GM23248 (cell line): ENCODE measurements around the gene ERC1. TPM values are rescaled to one million over a fixed set of nuclear protein-coding genes. Genes with fewer than 3 reads are reported as not detected.
A peak's percentile ranks its signal among the peaks of the same experiment; 100 is the strongest.

ENCODE experiments used
- DNase-seq: peaks from one replicate; pipeline ENCODE4 v3.0.0-alpha.2; 2015
- H2AFZ ChIP-seq: fragments of 200-600 bp; sonication (generic); 2 replicates; pipeline ENCODE4 v1.6.1; 2016; ENCODE audit warnings: antibody characterized with exemption
- H3F3A ChIP-seq: fragments of 200-600 bp; sonication (generic); 2 replicates; pipeline ENCODE4 v1.6.1; 2016; ENCODE audit warnings: mild to moderate bottlenecking, antibody characterized with exemption, mixed run types; ENCODE audit not compliant: insufficient read depth
- H3K27ac ChIP-seq: fragments of 200-600 bp; sonication (generic); 2 replicates; pipeline ENCODE4 v1.5.1; 2016; ENCODE audit warnings: mild to moderate bottlenecking
- H3K27me3 ChIP-seq: fragments of 200-600 bp; sonication (generic); replicated peaks from 2 replicates; pipeline ENCODE4 v1.6.1; 2016; ENCODE audit warnings: mild to moderate bottlenecking; ENCODE audit not compliant: insufficient read depth
- H3K36me3 ChIP-seq: fragments of 200-600 bp; sonication (generic); 2 replicates; pipeline ENCODE4 v1.6.1; 2016; ENCODE audit warnings: low read depth, mild to moderate bottlenecking
- H3K4me1 ChIP-seq: fragments of 200-600 bp; sonication (generic); 2 replicates; pipeline ENCODE4 v1.6.1; 2016; ENCODE audit warnings: mild to moderate bottlenecking; ENCODE audit not compliant: insufficient read depth
- H3K4me2 ChIP-seq: fragments of 200-600 bp; sonication (generic); one replicate; pipeline ENCODE4 v1.6.1; 2016; ENCODE audit warnings: mild to moderate bottlenecking; ENCODE audit not compliant: unreplicated experiment
- H3K4me3 ChIP-seq: fragments of 200-600 bp; sonication (generic); 2 replicates; pipeline ENCODE4 v1.5.1; 2016; ENCODE audit warnings: mild to moderate bottlenecking
- H3K79me2 ChIP-seq: fragments of 200-600 bp; sonication (generic); 2 replicates; pipeline ENCODE4 v1.6.1; 2016; ENCODE audit warnings: mild to moderate bottlenecking; ENCODE audit not compliant: insufficient read depth
- H3K9ac ChIP-seq: fragments of 200-600 bp; sonication (generic); 2 replicates; pipeline ENCODE4 v1.6.1; 2016; ENCODE audit warnings: mild to moderate bottlenecking
- H3K9me2 ChIP-seq: fragments of 200-600 bp; sonication (generic); 2 replicates; pipeline ENCODE4 v1.6.1; 2016; ENCODE audit warnings: mixed run types, mild to moderate bottlenecking, moderate library complexity; ENCODE audit not compliant: insufficient read depth
- H3K9me3 ChIP-seq: fragments of 200-600 bp; sonication (generic); one replicate; pipeline ENCODE4 v1.6.1; 2017; ENCODE audit warnings: low read depth
- H4K20me1 ChIP-seq: fragments of 200-600 bp; sonication (generic); 2 replicates; pipeline ENCODE4 v1.6.0; 2016; ENCODE audit not compliant: insufficient read depth
- EZH2 ChIP-seq: fragments of 200-600 bp; sonication (generic); IDR thresholded peaks from 2 replicates; pipeline ENCODE4 v1.6.1; 2018; ENCODE audit warnings: antibody characterized with exemption, mild to moderate bottlenecking; ENCODE audit not compliant: insufficient read depth, poor library complexity, severe bottlenecking
- EZH2phosphoT487 ChIP-seq: fragments of 200-600 bp; sonication (generic); IDR thresholded peaks from 2 replicates; pipeline ENCODE4 v1.6.1; 2018; ENCODE audit warnings: antibody characterized with exemption, moderate library complexity, mild to moderate bottlenecking, low read depth; ENCODE audit not compliant: insufficient read depth
- whole genome bisulfite sequencing, 2 experiments: methylation state at CpG; one replicate each; pipeline ENCODE4 v1.1.6; 2015 to 2017; ENCODE audit warnings: low lambda C conversion rate in 2 of 2, low coverage in 1 of 2; ENCODE audit errors: missing lambda C conversion rate in 2 of 2; 5-methylcytosine and 5-hydroxymethylcytosine counted together
- in situ Hi-C: fragments of 300-500 bp; cut with MboI; formaldehyde crosslinking; loops from 2 replicates; pipeline ENCODE4 v1.15.0; 2020
- polyA plus RNA-seq: library from polyadenylated mRNA; unstranded; fragments of >200 nt; fragmentation: Nextera tagmentation; extraction: Ambion mirVana; gene quantifications from 2 replicates; pipeline ENCODE4 v1.2.1, GENCODE V29; 2016
- total RNA-seq: library from RNA; depleted of rRNA; stranded (reverse); fragments of >200 nt; shearing (Covaris generic); gene quantifications from 2 replicates; pipeline ENCODE4 v1.2.3, GENCODE V29; 2014

Gene ERC1
- total and polyA plus RNA-seq, 2 experiments from 2014 or later: 21.5 to 23.3 TPM

DNA sequence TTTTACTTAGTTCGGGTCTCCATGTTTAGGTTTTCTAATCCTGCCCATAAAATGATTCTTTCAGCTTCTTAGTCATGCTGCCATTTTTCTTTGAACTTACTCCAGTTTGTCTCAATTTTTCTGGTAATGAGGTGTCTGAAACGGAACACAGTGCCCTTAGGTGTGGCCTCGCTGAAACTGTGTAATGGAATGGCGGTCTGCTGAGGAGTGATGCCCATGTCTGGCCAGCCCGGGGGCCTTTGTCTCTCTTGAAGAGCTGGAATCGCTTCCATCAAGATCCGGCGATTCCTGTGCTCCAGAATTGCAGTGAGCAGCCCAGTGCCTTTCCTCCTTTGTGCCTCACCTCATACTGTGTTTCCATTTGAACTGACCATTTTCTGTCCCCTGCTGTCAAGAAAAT is 490.9 kb downstream of the ERC1 start:
- H3F3A ChIP-seq: no peaks in the 10 kb centered on the region
- no peak overlapping the region for H3K4me2 ChIP-seq
- no peak overlapping the region for H3K9ac ChIP-seq
- H4K20me1 ChIP-seq: no peaks in the 10 kb centered on the region
- TF ChIP-seq EZH2phosphoT487: no peak
- TF ChIP-seq EZH2: no peak
- 82% methylated on average over 8 of the region's 8 CpGs for WGBS, 2 experiments
- H3K27me3 ChIP-seq: no peaks in the 10 kb centered on the region
- no peaks in the 10 kb centered on the region for H3K9me3 ChIP-seq
- 0 out of 2 replicates have a peak, but pooled peaks cover 6% of the 10 kb centered on the region for H3K79me2 ChIP-seq
- no peak overlapping the region for H2AFZ ChIP-seq
- in situ Hi-C loops: no loop called here
- no peaks in the 10 kb centered on the region for H3K9me2 ChIP-seq
- 0 out of 2 replicates have a peak, but pooled peaks cover 2% of the 10 kb centered on the region for H3K4me1 ChIP-seq
- DNase-seq: no peak
- no peaks in the 10 kb centered on the region for H3K36me3 ChIP-seq
- H3K27ac ChIP-seq: no peak overlapping the region
- H3K4me3 ChIP-seq: no peak overlapping the region

DNA sequence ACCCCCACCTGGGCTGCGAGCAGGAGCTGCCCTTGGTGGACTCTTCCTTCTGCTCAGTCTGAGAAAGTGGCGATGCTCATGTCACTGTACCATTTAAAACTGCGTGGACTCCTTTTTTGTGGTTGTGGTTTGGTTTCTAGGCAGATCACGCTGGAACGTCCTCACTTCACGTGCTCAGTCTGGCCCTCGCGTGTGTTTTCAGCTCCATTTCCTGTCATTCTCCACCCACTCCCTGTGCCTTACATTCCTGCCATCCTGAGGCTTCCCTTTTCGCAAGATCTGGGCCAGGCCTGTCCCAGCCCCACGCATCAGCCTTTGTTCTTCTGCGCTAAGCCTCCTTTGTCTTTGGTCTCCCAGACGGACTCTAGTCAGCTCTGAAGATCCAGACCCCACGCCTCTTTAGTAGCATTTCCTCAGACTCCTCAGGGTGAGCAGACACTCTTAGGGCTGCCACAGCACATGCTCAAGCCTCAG is 497.9 kb downstream of the ERC1 start:
- Histone ChIP-seq H3K27ac (peak overlapping the region; percentile 57), H3K79me2 (no peaks in the 10 kb centered on the region), H3K4me1 (peaks cover 13% of the 10 kb centered on the region), H3K9me2 (no peaks in the 10 kb centered on the region), H3K4me2 (no peak overlapping the region), H3F3A (no peaks in the 10 kb centered on the region), H3K9me3 (no peaks in the 10 kb centered on the region), H3K36me3 (no peaks in the 10 kb centered on the region; the same call in 1 of the 2 replicates), H4K20me1 (no peaks in the 10 kb centered on the region), H3K4me3 (no peak overlapping the region), H2AFZ (0 out of 2 replicates have a peak overlapping the region, but pooled peaks have one; percentile 44), H3K27me3 (no peaks in the 10 kb centered on the region), H3K9ac (peak overlapping the region; percentile 31; the same call in 1 of the 2 replicates)
- peak; percentile 77 for DNase-seq
- in situ Hi-C loops: no loop called here
- 53 to 54% methylated on average over 13 of the region's 13 CpGs for WGBS, 2 experiments
- no peak for TF ChIP-seq EZH2phosphoT487
- TF ChIP-seq EZH2: no peak

GRCh38 chr12:1491983-1492697 is 501.1 kb downstream of the ERC1 start:
- in situ Hi-C loops: no loop called here
- peaks cover 29% of the 10 kb centered on the region for H3K4me1 ChIP-seq
- TF ChIP-seq EZH2phosphoT487 (no peak), EZH2 (no peak)
- no peaks in the 10 kb centered on the region; the same call in 1 of the 2 replicates for H3K36me3 ChIP-seq
- H3K4me3 ChIP-seq: no peak overlapping the region
- H3K4me2 ChIP-seq: no peak overlapping the region
- no peak for DNase-seq
- H4K20me1 ChIP-seq: no peaks in the 10 kb centered on the region
- no peak overlapping the region for H3K27ac ChIP-seq
- no peaks in the 10 kb centered on the region for H3K79me2 ChIP-seq
- H3K9me3 ChIP-seq: no peaks in the 10 kb centered on the region
- 92 to 93% methylated on average over 16 of the region's 16 CpGs for WGBS, 2 experiments
- H3K9me2 ChIP-seq: no peaks in the 10 kb centered on the region
- H3K27me3 ChIP-seq: no peaks in the 10 kb centered on the region
- H3K9ac ChIP-seq: no peak overlapping the region
- H3F3A ChIP-seq: peaks cover 11% of the 10 kb centered on the region
- no peak overlapping the region for H2AFZ ChIP-seq

- TF ChIP-seq EZH2phosphoT487 (no peak), EZH2 (no peak)
- Histone ChIP-seq H3F3A (peaks cover 16% of the 10 kb centered on the region), H3K27me3 (no peaks in the 10 kb centered on the region), H3K9ac (no peak overlapping the region), H3K79me2 (no peaks in the 10 kb centered on the region), H3K36me3 (no peaks in the 10 kb centered on the region; the same call in 1 of the 2 replicates), H3K4me3 (no peak overlapping the region), H3K9me3 (no peaks in the 10 kb centered on the region), H3K27ac (no peak overlapping the region), H3K4me1 (peaks cover 23% of the 10 kb centered on the region), H3K4me2 (no peak overlapping the region), H3K9me2 (no peaks in the 10 kb centered on the region), H4K20me1 (no peaks in the 10 kb centered on the region), H2AFZ (no peak overlapping the region)
- 96 to 97% methylated on average over 15 of the region's 15 CpGs for WGBS, 2 experiments
- no peak for DNase-seq
- in situ Hi-C loops: no loop called here
Measured at GRCh38 chr12:1493781-1494565, 502.9 kb downstream of the ERC1 start.
